HG03159 (cell line): Measurements from ENCODE around the gene GRHL3.
"Not testable (repeated sequence)": the region's sequence is repeated elsewhere in the genome, so short reads cannot be mapped to it uniquely, and the experiment has no call there.

Experiments used
- ATAC-seq: cut with Tn5 transposase; IDR thresholded peaks from one replicate; pipeline ENCODE4 v1.9.1; 2021; ENCODE audit warnings: mild to moderate bottlenecking, moderate library complexity; ENCODE audit not compliant: unreplicated experiment

Gene GRHL3

GRCh38 chr1:24319312-24319863 lies at the start of gene GRHL3:
Gene GRHL3, plus strand, starts transcription at chr1:24319357. Its CDS starts 195 bp downstream, at chr1:24319552.
- ATAC-seq, result no peak

- not testable (repeated sequence) for ATAC-seq
These were observed 44.7 kb upstream of the GRHL3 start for GRCh38 chr1:24274203-24275103.

GRCh38 chr1:24275104-24275410 lies 44.1 kb upstream of the GRHL3 start:
- no peak for ATAC-seq

- ATAC-seq, result no peak
These were observed 43.6 kb upstream of the GRHL3 start for GRCh38 chr1:24275510-24275909.

GRCh38 chr1:24276791-24277190 lies 42.4 kb upstream of the GRHL3 start:
- ATAC-seq, result no peak

GRCh38 chr1:24277420-24278169 lies 41.6 kb upstream of the GRHL3 start:
- no peak for ATAC-seq

- ATAC-seq, result no peak
These were observed 40.4 kb upstream of the GRHL3 start for GRCh38 chr1:24278726-24279125.

- no peak for ATAC-seq
These were observed 39.4 kb upstream of the GRHL3 start for GRCh38 chr1:24279590-24280232.

GRCh38 chr1:24281591-24281990 lies 37.6 kb upstream of the GRHL3 start:
- ATAC-seq, result no peak

- ATAC-seq, result no peak
These were observed 36.7 kb upstream of the GRHL3 start for GRCh38 chr1:24282491-24282890.

- no peak for ATAC-seq
These were observed 35.6 kb upstream of the GRHL3 start for GRCh38 chr1:24283326-24284155.

- no peak for ATAC-seq
These were observed 35.0 kb upstream of the GRHL3 start for GRCh38 chr1:24284156-24284471.

GRCh38 chr1:24285231-24285630 lies 33.9 kb upstream of the GRHL3 start:
- no peak for ATAC-seq

GRCh38 chr1:24286246-24287010 lies 32.7 kb upstream of the GRHL3 start:
- ATAC-seq, result no peak

- not testable (repeated sequence) for ATAC-seq
These were observed 31.4 kb upstream of the GRHL3 start for GRCh38 chr1:24287779-24288178.

- ATAC-seq, result no peak
These were observed 30.7 kb upstream of the GRHL3 start for GRCh38 chr1:24288479-24288878.

GRCh38 chr1:24289937-24290595 lies 29.1 kb upstream of the GRHL3 start:
- ATAC-seq, result no peak

GRCh38 chr1:24290933-24291487 lies 28.1 kb upstream of the GRHL3 start:
- no peak for ATAC-seq

- no peak for ATAC-seq
These were observed 27.1 kb upstream of the GRHL3 start for GRCh38 chr1:24292103-24292502.
